CD14-positive monocyte (primary cell): ENCODE data around the gene EIF4B. TPM values are rescaled to one million over a fixed set of nuclear protein-coding genes. Genes with fewer than 3 reads are reported as not detected.

Source experiments
- DNase-seq, 3 donors: peaks; one replicate each; pipeline ENCODE4 v3.0.0-alpha.2; 2011 to 2022
- H2AFZ ChIP-seq: 2 replicates; pipeline ENCODE4 v1.6.0; 2012; ENCODE audit warnings: mild to moderate bottlenecking, low read depth, low read length, inconsistent platforms; ENCODE audit not compliant: insufficient read depth, poor library complexity, severe bottlenecking
- H3K27ac ChIP-seq, 2 donors: 1 replicate in 1 of 2; 2 replicates in 1 of 2; pipeline ENCODE4 v1.5.1; 2012 to 2013; ENCODE audit warnings: low read length in 2 of 2, control low read depth in 1 of 2, inconsistent platforms in 1 of 2, low read depth in 1 of 2, mild to moderate bottlenecking in 1 of 2
- H3K27me3 ChIP-seq, 2 donors: one replicate each; pipeline versions ENCODE4 v1.6.0 to v1.6.1; 2011 to 2013; ENCODE audit warnings: low read length in 2 of 2; ENCODE audit not compliant: control insufficient read depth in 2 of 2, insufficient read depth in 2 of 2
- H3K36me3 ChIP-seq, 2 donors: replicated peaks in 1 of 2; 1 replicate in 1 of 2; 2 replicates in 1 of 2; pipeline versions ENCODE4 v1.5.1 to v1.6.1; 2012 to 2013; ENCODE audit warnings: low read length in 2 of 2, control low read depth in 1 of 2, inconsistent platforms in 1 of 2, mild to moderate bottlenecking in 1 of 2; ENCODE audit not compliant: insufficient read depth in 2 of 2, control insufficient read depth in 1 of 2
- H3K4me1 ChIP-seq, 2 donors: 1 replicate in 1 of 2; 2 replicates in 1 of 2; pipeline versions ENCODE4 v1.5.1 to v1.6.1; 2012 to 2013; ENCODE audit warnings: low read length in 2 of 2, control low read depth in 1 of 2, inconsistent platforms in 1 of 2, mild to moderate bottlenecking in 1 of 2, moderate library complexity in 1 of 2; ENCODE audit not compliant: insufficient read depth in 2 of 2, control insufficient read depth in 1 of 2
- H3K4me2 ChIP-seq: replicated peaks from 2 replicates; pipeline ENCODE3; 2012; ENCODE audit warnings: low read length, moderate library complexity, mild to moderate bottlenecking; ENCODE audit not compliant: poor library complexity, severe bottlenecking; ENCODE audit errors: extremely low read depth
- H3K4me3 ChIP-seq, 3 experiments: fragments of 200-600 bp in 1 of 3; sonication (generic) in 1 of 3; replicated peaks in 1 of 3; 1 replicate in 2 of 3; 2 replicates in 1 of 3; pipeline ENCODE4 v1.5.1; 2011 to 2013; ENCODE audit warnings: low read length in 3 of 3, mild to moderate bottlenecking in 3 of 3, control low read depth in 2 of 3, low read depth in 2 of 3, inconsistent platforms in 1 of 3, moderate library complexity in 1 of 3
- H3K79me2 ChIP-seq: 2 replicates; pipeline ENCODE4 v1.6.0; 2012; ENCODE audit warnings: mild to moderate bottlenecking, control low read depth, inconsistent platforms, low read length, moderate library complexity; ENCODE audit not compliant: insufficient read depth
- H3K9ac ChIP-seq: 2 replicates; pipeline ENCODE4 v1.6.0; 2017; ENCODE audit warnings: low read length, mild to moderate bottlenecking; ENCODE audit not compliant: insufficient read depth, poor library complexity, severe bottlenecking
- H3K9me3 ChIP-seq, 2 donors: replicated peaks in 1 of 2; 1 replicate in 1 of 2; 2 replicates in 1 of 2; pipeline versions ENCODE4 v1.5.1 to v1.6.1; 2012 to 2013; ENCODE audit warnings: low read length in 2 of 2, control low read depth in 1 of 2; ENCODE audit not compliant: control insufficient read depth in 1 of 2, insufficient read depth in 1 of 2
- H4K20me1 ChIP-seq: 2 replicates; pipeline ENCODE4 v1.6.0; 2012; ENCODE audit warnings: mild to moderate bottlenecking, low read length, control low read depth, moderate library complexity; ENCODE audit not compliant: insufficient read depth
- H3K27ac Mint-ChIP-seq, 7 donors: one replicate each; pipeline ENCODE4 v1.8.0; 2020; ENCODE audit warnings: mild to moderate bottlenecking in 7 of 7, mixed read lengths in 7 of 7, moderate library complexity in 6 of 7, inconsistent platforms in 2 of 7
- H3K27me3 Mint-ChIP-seq, 3 donors: one replicate each; pipeline ENCODE4 v1.8.0; 2021 to 2022; ENCODE audit warnings: low read depth in 3 of 3, mild to moderate bottlenecking in 3 of 3, mixed read lengths in 3 of 3, moderate library complexity in 3 of 3, inconsistent platforms in 1 of 3
- H3K36me3 Mint-ChIP-seq, 2 donors: one replicate each; pipeline ENCODE4 v1.8.0; 2020; ENCODE audit warnings: mixed read lengths in 2 of 2, inconsistent platforms in 1 of 2, mild to moderate bottlenecking in 1 of 2
- H3K4me1 Mint-ChIP-seq: one replicate; pipeline ENCODE4 v1.8.0; 2020; ENCODE audit warnings: mild to moderate bottlenecking, mixed read lengths
- H3K4me3 Mint-ChIP-seq, 2 donors: one replicate each; pipeline ENCODE4 v1.8.0; 2020; ENCODE audit warnings: mild to moderate bottlenecking in 2 of 2, mixed read lengths in 2 of 2, moderate library complexity in 1 of 2
- H3K9me3 Mint-ChIP-seq, 7 donors: one replicate each; pipeline ENCODE4 v1.8.0; 2020 to 2022; ENCODE audit warnings: mixed read lengths in 7 of 7, mild to moderate bottlenecking in 6 of 7, moderate library complexity in 6 of 7, inconsistent platforms in 2 of 7
- CTCF ChIP-seq: fragments of 200-600 bp; IDR thresholded peaks from one replicate; pipeline ENCODE4 v1.8.0; 2022; ENCODE audit warnings: antibody characterized with exemption, mild to moderate bottlenecking
- WGBS: methylation state at CpG from one replicate; pipeline ENCODE4 v1.1.5; 2013; ENCODE audit warnings: missing lambda C conversion rate; ENCODE audit not compliant: insufficient coverage; 5-methylcytosine and 5-hydroxymethylcytosine counted together
- intact Hi-C, 2 donors: fragments of 100-400 bp; cut with micrococcal nuclease; formaldehyde crosslinking; loops; one replicate each; pipeline versions ENCODE4 v1.15.0 to v1.15.1; 2023
- polyA plus RNA-seq, 3 donors: library from polyadenylated mRNA; depleted of rRNA in 1 of 3; unstranded in 2 of 3; stranded (reverse) in 1 of 3; fragments of 300-500 nt in 2 of 3; fragments of >200 nt in 1 of 3; fragmentation: Illumina TruSeq in 2 of 3; gene quantifications; 1 replicate in 2 of 3; 2 replicates in 1 of 3; pipeline ENCODE4 v1.2.3, GENCODE V29; 2012 to 2021

The EIF4B gene
- polyA plus RNA-seq, 3 donors, result 41.2 to 185 (median 58.6) TPM

GRCh38 chr12:53060064-53060720 lies 53.9 kb downstream of the EIF4B start:
- no peaks in the 10 kb centered on the region for H3K4me1 ChIP-seq
- no peaks in the 10 kb centered on the region for H3K79me2 ChIP-seq
- no peak for DNase-seq
- H2AFZ ChIP-seq, result no peak overlapping the region
- H3K36me3 ChIP-seq, result peaks cover 17 to 18% of the 10 kb centered on the region in 2 donors
- H3K27ac ChIP-seq, result no peak overlapping the region
- Mint-ChIP-seq H3K27ac (no peak overlapping the region), H3K36me3 (peaks cover 20 to 22% of the 10 kb centered on the region in 2 donors), H3K4me3 (no peak overlapping the region), H3K27me3 (peaks cover 0 to 14% (median 12%) of the 10 kb centered on the region in 3 donors), H3K4me1 (no peaks in the 10 kb centered on the region), H3K9me3 (peaks cover 0 to 1% (median 0%) of the 10 kb centered on the region in 7 donors)
- H3K9me3 ChIP-seq, result no peaks in the 10 kb centered on the region
- WGBS, result 92% methylated on average over 10 of the region's 17 CpGs
- no peaks in the 10 kb centered on the region for H3K27me3 ChIP-seq
- H3K4me2 ChIP-seq, result no peak overlapping the region
- H3K4me3 ChIP-seq, result no peak overlapping the region
- no peak overlapping the region for H3K9ac ChIP-seq
- no peak for TF ChIP-seq CTCF
- peaks cover 4% of the 10 kb centered on the region for H4K20me1 ChIP-seq
- intact Hi-C loops, result no loop called here

- Mint-ChIP-seq H3K4me3 (no peak overlapping the region), H3K27ac (peak overlapping the region in 1 of 7 donors; percentile 7), H3K9me3 (peaks cover 0 to 1% (median 0%) of the 10 kb centered on the region in 7 donors), H3K36me3 (peaks cover 26 to 28% of the 10 kb centered on the region in 2 donors), H3K4me1 (peaks cover under 1% of the 10 kb centered on the region), H3K27me3 (peaks cover 0 to 10% (median 10%) of the 10 kb centered on the region in 3 donors)
- WGBS, result 73% methylated on average over 16 of the region's 18 CpGs
- no peak overlapping the region for H2AFZ ChIP-seq
- no peak overlapping the region for H3K27ac ChIP-seq
- no peak overlapping the region for H3K4me3 ChIP-seq
- H3K27me3 ChIP-seq, result no peaks in the 10 kb centered on the region
- H3K9ac ChIP-seq, result no peak overlapping the region
- no peak overlapping the region for H3K4me2 ChIP-seq
- H3K36me3 ChIP-seq, result peaks cover 24% of the 10 kb centered on the region in 2 donors
- peaks cover 11% of the 10 kb centered on the region for H4K20me1 ChIP-seq
- H3K9me3 ChIP-seq, result no peaks in the 10 kb centered on the region
- no peaks in the 10 kb centered on the region for H3K4me1 ChIP-seq
- no peak for TF ChIP-seq CTCF
- no peak for DNase-seq
- intact Hi-C loops, result no loop called here
- no peaks in the 10 kb centered on the region for H3K79me2 ChIP-seq
Observed at GRCh38 chr12:53060721-53061276, 54.5 kb downstream of the EIF4B start.
